IMR-90 (cell line): ENCODE measurements around the gene ATP1A1. TPM values are rescaled to one million over a fixed set of nuclear protein-coding genes. Genes with fewer than 3 reads are reported as not detected.
A peak's percentile ranks its signal among the peaks of the same experiment; 100 is the strongest.

ENCODE experiments used
- ATAC-seq: fragments of 200-7000 bp; cut with Tn5 transposase; 2 replicates; pipeline ENCODE4 v1.9.1; 2020; ENCODE audit warnings: low read depth, mild to moderate bottlenecking, moderate library complexity
- BruUV-seq: library from RNA; stranded (reverse); fragments of 400-500 nt; replicated peaks from 2 replicates; lab custom pipeline; 2021; lab: Mats Ljungman, UMichigan
- CTCF ChIA-PET: fragments of 300-600 bp; formaldehyde crosslinking; extraction: SDS; loops from one replicate; lab custom pipeline; 2021; ENCODE audit warnings: antibody characterized with exemption; lab: Yijun Ruan, JAX
- POLR2A ChIA-PET: fragments of 300-600 bp; sonication (Branson Sonifier 250); formaldehyde crosslinking; loops from one replicate; lab custom pipeline; 2022; ENCODE audit warnings: antibody characterized with exemption; ENCODE audit not compliant: unreplicated experiment; lab: Charles Lee
- DNase-seq: peaks from one replicate; pipeline ENCODE4 v3.0.0; 2013
- H2AFZ ChIP-seq: replicated peaks from 2 replicates; pipeline ENCODE3; 2013; ENCODE audit warnings: low read length, mild to moderate bottlenecking; ENCODE audit not compliant: poor library complexity
- H2AK5ac ChIP-seq: 2 replicates; pipeline ENCODE4 v1.6.1; 2013; ENCODE audit warnings: low read depth, low read length, inconsistent platforms
- H2AK9ac ChIP-seq: replicated peaks from 2 replicates; pipeline ENCODE3; 2013; ENCODE audit warnings: mild to moderate bottlenecking, low read depth, low read length, moderate library complexity; ENCODE audit not compliant: poor library complexity
- H2BK120ac ChIP-seq: 2 replicates; pipeline ENCODE4 v1.6.1; 2013; ENCODE audit warnings: low read depth, low read length, inconsistent platforms
- H2BK15ac ChIP-seq: 3 replicates; pipeline ENCODE4 v1.6.1; 2013; ENCODE audit warnings: low read depth, low read length, inconsistent platforms
- H2BK20ac ChIP-seq: 2 replicates; pipeline ENCODE4 v1.6.1; 2013; ENCODE audit warnings: low read depth, mild to moderate bottlenecking, inconsistent platforms, low read length, moderate library complexity
- H2BK5ac ChIP-seq: 2 replicates; pipeline ENCODE4 v1.6.1; 2013; ENCODE audit warnings: mild to moderate bottlenecking, low read depth, low read length, inconsistent platforms; ENCODE audit not compliant: poor library complexity, severe bottlenecking
- H3K14ac ChIP-seq: replicated peaks from 2 replicates; pipeline ENCODE4 v1.6.1; 2013; ENCODE audit warnings: low read depth, low read length, inconsistent platforms
- H3K18ac ChIP-seq: 2 replicates; pipeline ENCODE4 v1.6.1; 2013; ENCODE audit warnings: low read depth, low read length, control low read depth
- H3K23ac ChIP-seq: 2 replicates; pipeline ENCODE4 v1.6.1; 2013; ENCODE audit warnings: low read depth, low read length, inconsistent platforms
- H3K27ac ChIP-seq: 2 replicates; pipeline ENCODE4 v1.5.1; 2013; ENCODE audit warnings: mild to moderate bottlenecking, control low read depth, low read length; ENCODE audit not compliant: insufficient read depth
- H3K27me3 ChIP-seq: 2 replicates; pipeline ENCODE4 v1.6.1; 2013; ENCODE audit warnings: low read length; ENCODE audit not compliant: control insufficient read depth, insufficient read depth
- H3K36me3 ChIP-seq: 2 replicates; pipeline ENCODE4 v1.6.1; 2013; ENCODE audit warnings: low read length, mixed read lengths; ENCODE audit not compliant: control insufficient read depth, insufficient read depth
- H3K4ac ChIP-seq: 2 replicates; pipeline ENCODE4 v1.6.1; 2013; ENCODE audit warnings: low read depth, low read length, inconsistent platforms
- H3K4me1 ChIP-seq: 2 replicates; pipeline ENCODE4 v1.6.1; 2013; ENCODE audit warnings: low read length, mixed read lengths; ENCODE audit not compliant: control insufficient read depth, insufficient read depth
- H3K4me2 ChIP-seq: 2 replicates; pipeline ENCODE4 v1.6.1; 2013; ENCODE audit warnings: low read depth, mild to moderate bottlenecking, control low read depth, low read length, moderate library complexity
- H3K4me3 ChIP-seq: 2 replicates; pipeline ENCODE4 v1.5.1; 2013; ENCODE audit warnings: low read depth, mild to moderate bottlenecking, control low read depth, low read length, moderate library complexity; ENCODE audit not compliant: insufficient read depth
- H3K56ac ChIP-seq: 2 replicates; pipeline ENCODE4 v1.6.1; 2013; ENCODE audit warnings: low read length, inconsistent platforms; ENCODE audit not compliant: insufficient read depth; ENCODE audit errors: extremely low read depth
- H3K79me1 ChIP-seq, 2 experiments: 2 replicates each; pipeline ENCODE4 v1.6.1; 2013; ENCODE audit warnings: low read length in 2 of 2, inconsistent platforms in 1 of 2, low read depth in 1 of 2
- H3K9ac ChIP-seq: 2 replicates; pipeline ENCODE4 v1.6.1; 2013; ENCODE audit warnings: low read depth, low read length, control low read depth
- H3K9me1 ChIP-seq: 2 replicates; pipeline ENCODE4 v1.6.1; 2013; ENCODE audit warnings: low read length, inconsistent platforms; ENCODE audit not compliant: insufficient read depth
- H3K9me3 ChIP-seq: 2 replicates; pipeline ENCODE4 v1.6.1; 2013; ENCODE audit warnings: low read length; ENCODE audit not compliant: control insufficient read depth, insufficient read depth
- H4K20me1 ChIP-seq: 2 replicates; pipeline ENCODE4 v1.6.1; 2013; ENCODE audit warnings: low read length, inconsistent platforms; ENCODE audit not compliant: insufficient read depth
- H4K5ac ChIP-seq: 2 replicates; pipeline ENCODE4 v1.6.1; 2013; ENCODE audit warnings: mild to moderate bottlenecking, low read depth, low read length, control low read depth
- H4K8ac ChIP-seq, 2 experiments: 2 replicates each; pipeline ENCODE4 v1.6.1; 2013; ENCODE audit warnings: low read depth in 2 of 2, low read length in 2 of 2, control low read depth in 1 of 2, inconsistent platforms in 1 of 2
- H4K91ac ChIP-seq: 2 replicates; pipeline ENCODE4 v1.6.1; 2013; ENCODE audit warnings: low read depth, low read length, inconsistent platforms; ENCODE audit not compliant: insufficient read depth
- BHLHE40 ChIP-seq: fragments of 150-350 bp; IDR thresholded peaks from 2 replicates; pipeline ENCODE4 v1.6.1; 2016; ENCODE audit warnings: mild to moderate bottlenecking, low read depth, low read length
- CEBPB ChIP-seq: IDR thresholded peaks from 2 replicates; pipeline ENCODE4 v1.6.1; 2012; ENCODE audit warnings: low read depth, low read length, improper control_type of control experiment
- CHD1 ChIP-seq: IDR thresholded peaks from 2 replicates; pipeline ENCODE4 v1.6.1; 2012; ENCODE audit warnings: low read depth, low read length, improper control_type of control experiment
- FOS ChIP-seq: fragments of 150-350 bp; IDR thresholded peaks from 2 replicates; pipeline ENCODE4 v1.6.1; 2016; ENCODE audit warnings: low read depth, low read length
- MAFK ChIP-seq: IDR thresholded peaks from 2 replicates; pipeline ENCODE4 v1.6.1; 2012; ENCODE audit warnings: low read depth, low read length, improper control_type of control experiment
- MAZ ChIP-seq: IDR thresholded peaks from 2 replicates; pipeline ENCODE4 v1.6.1; 2012; ENCODE audit warnings: low read depth, mild to moderate bottlenecking, low read length, improper control_type of control experiment, moderate library complexity, borderline replicate concordance
- MXI1 ChIP-seq: IDR thresholded peaks from 2 replicates; pipeline ENCODE4 v1.6.1; 2012; ENCODE audit warnings: low read depth, mild to moderate bottlenecking, low read length, moderate library complexity, borderline replicate concordance
- NFE2L2 ChIP-seq: fragments of 150-350 bp; IDR thresholded peaks from 2 replicates; pipeline ENCODE4 v1.6.1; 2016; ENCODE audit warnings: low read depth, mild to moderate bottlenecking, low read length
- POLR2A ChIP-seq: IDR thresholded peaks from 2 replicates; pipeline ENCODE4 v1.6.1; 2012; ENCODE audit warnings: mild to moderate bottlenecking, low read depth, low read length
- RAD21 ChIP-seq: IDR thresholded peaks from 2 replicates; pipeline ENCODE4 v1.6.1; 2012; ENCODE audit warnings: low read length, improper control_type of control experiment
- RCOR1 ChIP-seq: IDR thresholded peaks from 2 replicates; pipeline ENCODE4 v1.6.1; 2012; ENCODE audit warnings: mild to moderate bottlenecking, low read length, improper control_type of control experiment; ENCODE audit not compliant: insufficient replicate concordance
- RFX5 ChIP-seq: IDR thresholded peaks from 2 replicates; pipeline ENCODE4 v1.8.0; 2012; ENCODE audit warnings: low read depth, mild to moderate bottlenecking, low read length, moderate library complexity
- SMC3 ChIP-seq: fragments of 150-350 bp; IDR thresholded peaks from 2 replicates; pipeline ENCODE4 v1.6.1; 2016; ENCODE audit warnings: low read depth, mild to moderate bottlenecking, antibody characterized with exemption, low read length, moderate library complexity
- WGBS, 2 experiments: methylation state at CpG; one replicate each; pipeline versions ENCODE4 v1.1.5 to v1.1.7; 2013; ENCODE audit warnings: missing lambda C conversion rate in 2 of 2; ENCODE audit not compliant: insufficient read length in 1 of 2; ENCODE audit errors: extremely low coverage in 2 of 2; 5-methylcytosine and 5-hydroxymethylcytosine counted together
- dilution Hi-C: fragments of 300-500 bp; cut with HindIII; formaldehyde crosslinking; loops from one replicate; pipeline ENCODE4 v1.14.3; 2018; ENCODE audit warnings: low sequenced_read_pairs; ENCODE audit not compliant: unreplicated experiment
- in situ Hi-C: fragments of 300-500 bp; cut with MboI; formaldehyde crosslinking; loops from 3 replicates; pipeline ENCODE4 v1.14.3; 2019; ENCODE audit warnings: low sequenced_read_pairs, inconsistent platforms, mixed read lengths
- intact Hi-C: fragments of 100-400 bp; cut with micrococcal nuclease; formaldehyde crosslinking; loops from 2 replicates; pipeline ENCODE4 v1.10.0; 2022
- polyA plus RNA-seq, 3 experiments: library from polyadenylated mRNA; depleted of rRNA; stranded (reverse); fragments of >200 nt; gene quantifications; 2 replicates each; pipeline ENCODE4 v1.2.3, GENCODE V29; 2012; ENCODE audit warnings: low replicate concordance in 1 of 3
- total RNA-seq: library from RNA; depleted of rRNA; stranded (reverse); fragments of >200 nt; gene quantifications from 2 replicates; pipeline ENCODE4 v1.2.3, GENCODE V29; 2012
- TF ChIP-seq, protein P1 (sequence below): conservative IDR thresholded peaks from 2 replicates; pipeline ENCODE4 v1.5.1; 2012; ENCODE audit warnings: mild to moderate bottlenecking, low read depth, low read length, improper control_type of control experiment
- TF ChIP-seq, protein P2 (sequence below): fragments of 150-350 bp; IDR thresholded peaks from 2 replicates; pipeline ENCODE4 v1.6.1; 2017; ENCODE audit warnings: mild to moderate bottlenecking, antibody characterized with exemption, low read length, low read depth
- TF ChIP-seq, protein P3 (sequence below): fragments of 150-350 bp; IDR thresholded peaks from 2 replicates; pipeline ENCODE4 v1.6.1; 2016; ENCODE audit warnings: low read depth, mild to moderate bottlenecking, low read length, moderate library complexity, borderline replicate concordance

ATP1A1 gene
- total and polyA plus RNA-seq, 2 of the 4 experiments (the other 2 are of a cell fraction): 116 to 125 TPM

DNA sequence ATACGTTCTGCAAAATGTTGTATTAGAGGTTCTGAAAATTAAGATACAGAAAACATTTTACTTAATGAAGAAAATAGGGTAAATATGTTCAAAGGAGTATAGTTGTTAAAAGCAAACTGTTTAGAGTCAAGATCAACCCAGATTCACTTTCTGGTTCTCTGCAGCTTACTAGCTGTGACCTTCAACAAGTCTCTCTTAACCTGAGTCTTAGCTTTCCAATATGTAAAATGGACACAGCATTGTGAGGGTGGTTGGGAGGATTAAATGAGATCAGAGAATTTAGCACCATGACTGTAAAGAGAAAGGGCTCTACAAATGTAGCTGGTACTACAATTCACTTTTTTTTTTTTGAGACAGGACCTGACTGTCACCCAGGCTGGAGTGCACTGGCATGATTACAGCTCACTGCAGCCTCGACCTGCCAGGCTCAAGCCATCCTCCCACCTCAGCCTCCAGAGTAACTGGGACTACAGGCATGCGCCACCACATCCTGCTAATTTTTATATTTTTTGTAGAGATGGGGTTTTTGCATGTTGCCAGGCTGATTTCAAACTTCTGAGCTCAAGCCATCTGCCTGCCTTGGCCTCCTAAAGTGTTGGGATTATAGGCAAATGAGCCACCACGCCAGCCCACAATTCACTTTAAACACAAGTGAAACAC, 43.9 kb downstream of the ATP1A1 start:
- H3K14ac ChIP-seq: no peak overlapping the region
- no peaks in the 10 kb centered on the region for H3K27me3 ChIP-seq
- CTCF ChIA-PET: interaction anchor here (0.7 kb wide), 1 partner anchor 278 kb away, joined by 14 read pairs; no protein-coding TSS in a partner anchor
- H3K23ac ChIP-seq: no peak overlapping the region
- H3K9ac ChIP-seq: no peak overlapping the region
- DNase-seq (no peak), ATAC-seq (no peak)
- no peak overlapping the region for H2BK20ac ChIP-seq
- in situ Hi-C loops (no loop called here), intact Hi-C loops (loop anchor here (5.0 kb wide), 1 partner anchor 70 kb away; no protein-coding TSS in a partner anchor), dilution Hi-C loops (no loop called here)
- peaks cover 7 to 11% of the 10 kb centered on the region in 2 experiments for H3K79me1 ChIP-seq
- no peak for TF ChIP-seq NFE2L2
- TF ChIP-seq RCOR1: no peak
- no peak for TF ChIP-seq MXI1
- TF ChIP-seq RFX5: no peak
- TF ChIP-seq, protein P1, sequence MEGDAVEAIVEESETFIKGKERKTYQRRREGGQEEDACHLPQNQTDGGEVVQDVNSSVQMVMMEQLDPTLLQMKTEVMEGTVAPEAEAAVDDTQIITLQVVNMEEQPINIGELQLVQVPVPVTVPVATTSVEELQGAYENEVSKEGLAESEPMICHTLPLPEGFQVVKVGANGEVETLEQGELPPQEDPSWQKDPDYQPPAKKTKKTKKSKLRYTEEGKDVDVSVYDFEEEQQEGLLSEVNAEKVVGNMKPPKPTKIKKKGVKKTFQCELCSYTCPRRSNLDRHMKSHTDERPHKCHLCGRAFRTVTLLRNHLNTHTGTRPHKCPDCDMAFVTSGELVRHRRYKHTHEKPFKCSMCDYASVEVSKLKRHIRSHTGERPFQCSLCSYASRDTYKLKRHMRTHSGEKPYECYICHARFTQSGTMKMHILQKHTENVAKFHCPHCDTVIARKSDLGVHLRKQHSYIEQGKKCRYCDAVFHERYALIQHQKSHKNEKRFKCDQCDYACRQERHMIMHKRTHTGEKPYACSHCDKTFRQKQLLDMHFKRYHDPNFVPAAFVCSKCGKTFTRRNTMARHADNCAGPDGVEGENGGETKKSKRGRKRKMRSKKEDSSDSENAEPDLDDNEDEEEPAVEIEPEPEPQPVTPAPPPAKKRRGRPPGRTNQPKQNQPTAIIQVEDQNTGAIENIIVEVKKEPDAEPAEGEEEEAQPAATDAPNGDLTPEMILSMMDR: no peak
- TF ChIP-seq MAZ: no peak
- no peak for TF ChIP-seq RAD21
- no peak for TF ChIP-seq CEBPB
- TF ChIP-seq, protein P2, sequence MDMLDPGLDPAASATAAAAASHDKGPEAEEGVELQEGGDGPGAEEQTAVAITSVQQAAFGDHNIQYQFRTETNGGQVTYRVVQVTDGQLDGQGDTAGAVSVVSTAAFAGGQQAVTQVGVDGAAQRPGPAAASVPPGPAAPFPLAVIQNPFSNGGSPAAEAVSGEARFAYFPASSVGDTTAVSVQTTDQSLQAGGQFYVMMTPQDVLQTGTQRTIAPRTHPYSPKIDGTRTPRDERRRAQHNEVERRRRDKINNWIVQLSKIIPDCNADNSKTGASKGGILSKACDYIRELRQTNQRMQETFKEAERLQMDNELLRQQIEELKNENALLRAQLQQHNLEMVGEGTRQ: no peak
- TF ChIP-seq, protein P3, sequence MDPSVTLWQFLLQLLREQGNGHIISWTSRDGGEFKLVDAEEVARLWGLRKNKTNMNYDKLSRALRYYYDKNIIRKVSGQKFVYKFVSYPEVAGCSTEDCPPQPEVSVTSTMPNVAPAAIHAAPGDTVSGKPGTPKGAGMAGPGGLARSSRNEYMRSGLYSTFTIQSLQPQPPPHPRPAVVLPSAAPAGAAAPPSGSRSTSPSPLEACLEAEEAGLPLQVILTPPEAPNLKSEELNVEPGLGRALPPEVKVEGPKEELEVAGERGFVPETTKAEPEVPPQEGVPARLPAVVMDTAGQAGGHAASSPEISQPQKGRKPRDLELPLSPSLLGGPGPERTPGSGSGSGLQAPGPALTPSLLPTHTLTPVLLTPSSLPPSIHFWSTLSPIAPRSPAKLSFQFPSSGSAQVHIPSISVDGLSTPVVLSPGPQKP: no peak
- no peak for TF ChIP-seq CHD1
- TF ChIP-seq FOS: no peak
- no peak for TF ChIP-seq POLR2A
- TF ChIP-seq MAFK: no peak
- no peak for TF ChIP-seq BHLHE40
- no peak for TF ChIP-seq SMC3
- H2AFZ ChIP-seq: no peak overlapping the region
- no peak overlapping the region for H2BK5ac ChIP-seq
- peaks cover 7% of the 10 kb centered on the region for H3K4me1 ChIP-seq
- no TSS peak for BruUV-seq
- H3K18ac ChIP-seq: no peak overlapping the region
- no peak overlapping the region for H3K4ac ChIP-seq
- no peak overlapping the region for H2BK15ac ChIP-seq
- no peak overlapping the region for H3K4me2 ChIP-seq
- no peak overlapping the region for H3K56ac ChIP-seq
- H3K9me3 ChIP-seq: no peaks in the 10 kb centered on the region
- H4K5ac ChIP-seq: no peak overlapping the region
- H3K36me3 ChIP-seq: no peaks in the 10 kb centered on the region
- H4K91ac ChIP-seq: no peak overlapping the region
- no peak overlapping the region for H3K4me3 ChIP-seq
- H2AK9ac ChIP-seq: no peak overlapping the region
- POLR2A ChIA-PET: no interaction called here
- H2BK120ac ChIP-seq: no peak overlapping the region
- no peak overlapping the region for H3K27ac ChIP-seq
- peak overlapping the region; percentile 94 to 99; a peak in 2 of 4 replicates for H4K8ac ChIP-seq
- H2AK5ac ChIP-seq: no peak overlapping the region
- WGBS, 2 experiments: no CpG with 5 or more reads among the region's 4 CpGs
- H3K9me1 ChIP-seq: peaks cover 3% of the 10 kb centered on the region; the same call in 1 of the 2 replicates
- no peaks in the 10 kb centered on the region for H4K20me1 ChIP-seq
